PC-9 (cell line): ENCODE measurements around the gene PBX2. TPM values are rescaled to one million over a fixed set of nuclear protein-coding genes. Genes with fewer than 3 reads are reported as not detected.

Experiments
- BruUV-seq: library from RNA; stranded (reverse); fragments of 400-500 nt; replicated peaks from 2 replicates; lab custom pipeline; 2021; lab: Mats Ljungman, UMichigan
- CTCF ChIA-PET: fragments of 300-600 bp; sonication (Branson Sonifier 250); formaldehyde crosslinking; loops from one replicate; lab custom pipeline; 2022; ENCODE audit warnings: antibody characterized with exemption; lab: Charles Lee
- POLR2A ChIA-PET: fragments of 300-600 bp; sonication (Branson Sonifier 250); formaldehyde crosslinking; loops from one replicate; lab custom pipeline; 2022; ENCODE audit warnings: antibody characterized with exemption; ENCODE audit not compliant: unreplicated experiment; lab: Charles Lee
- DNase-seq, 2 experiments: peaks; one replicate each; pipeline versions ENCODE4 v3.0.0 to v3.0.0-alpha.2; 2015 to 2022; ENCODE audit warnings: mixed read lengths in 1 of 2
- H2AFZ ChIP-seq: fragments of 200-600 bp; sonication (generic); 2 replicates; pipeline ENCODE4 v1.8.1; 2017; ENCODE audit warnings: antibody characterized with exemption
- H3F3A ChIP-seq: fragments of 200-600 bp; sonication (generic); 2 replicates; pipeline ENCODE4 v1.8.1; 2017; ENCODE audit warnings: antibody characterized with exemption, mild to moderate bottlenecking, low read depth; ENCODE audit not compliant: insufficient read depth
- H3K27ac ChIP-seq: fragments of 200-600 bp; sonication (generic); 2 replicates; pipeline ENCODE4 v1.6.1; 2016; ENCODE audit warnings: mixed run types
- H3K27me3 ChIP-seq: fragments of 200-600 bp; sonication (generic); 2 replicates; pipeline ENCODE4 v1.6.1; 2016; ENCODE audit warnings: low read depth, mixed run types; ENCODE audit not compliant: insufficient read depth
- H3K36me3 ChIP-seq: fragments of 200-600 bp; sonication (generic); 2 replicates; pipeline ENCODE4 v1.6.1; 2016; ENCODE audit warnings: low read depth, mixed run types
- H3K4me1 ChIP-seq: fragments of 200-600 bp; sonication (generic); replicated peaks from 2 replicates; pipeline ENCODE4 v1.6.1; 2016; ENCODE audit warnings: mixed run types; ENCODE audit not compliant: insufficient read depth
- H3K4me2 ChIP-seq: fragments of 200-600 bp; sonication (generic); 2 replicates; pipeline ENCODE4 v1.6.1; 2017; ENCODE audit warnings: mixed run types
- H3K4me3 ChIP-seq: fragments of 200-600 bp; sonication (generic); 2 replicates; pipeline ENCODE4 v1.6.1; 2016; ENCODE audit warnings: mixed run types
- H3K79me2 ChIP-seq: fragments of 200-600 bp; sonication (generic); 2 replicates; pipeline ENCODE4 v1.6.1; 2017; ENCODE audit warnings: low read depth, mixed run types
- H3K9me2 ChIP-seq: fragments of 200-600 bp; sonication (generic); 2 replicates; pipeline ENCODE4 v1.8.1; 2017; ENCODE audit warnings: mild to moderate bottlenecking; ENCODE audit not compliant: insufficient read depth
- H3K9me3 ChIP-seq: fragments of 200-600 bp; sonication (generic); 2 replicates; pipeline ENCODE4 v1.8.1; 2016; ENCODE audit warnings: low read depth; ENCODE audit not compliant: insufficient read depth
- H4K20me1 ChIP-seq: fragments of 200-600 bp; sonication (generic); 2 replicates; pipeline ENCODE4 v1.8.1; 2017; ENCODE audit not compliant: insufficient read depth
- EZH2 ChIP-seq: fragments of 200-600 bp; sonication (generic); IDR thresholded peaks from 2 replicates; pipeline ENCODE4 v1.8.0; 2017; ENCODE audit warnings: antibody characterized with exemption, low read depth
- intact Hi-C: fragments of 100-400 bp; cut with micrococcal nuclease; formaldehyde crosslinking; loops from one replicate; pipeline ENCODE4 v1.10.0; 2022; ENCODE audit not compliant: unreplicated experiment
- total RNA-seq: library from RNA; stranded (reverse); gene quantifications from 2 replicates; pipeline ENCODE4 v1.2.3, GENCODE V29; 2021
- TF ChIP-seq, protein P1 (sequence below): fragments of 200-600 bp; sonication (generic); conservative IDR thresholded peaks from 2 replicates; pipeline ENCODE4 v1.6.1; 2017; ENCODE audit warnings: mixed run types, antibody characterized with exemption, mild to moderate bottlenecking, moderate library complexity

Gene PBX2
- total RNA-seq, 1 experiment from 2014 or later, result 89.3 TPM

- Histone ChIP-seq H3K27me3 (no peaks in the 10 kb centered on the region), H3K27ac (no peak overlapping the region), H3K9me2 (no peaks in the 10 kb centered on the region), H3K9me3 (no peaks in the 10 kb centered on the region), H3K36me3 (peaks cover 10% of the 10 kb centered on the region), H4K20me1 (no peaks in the 10 kb centered on the region), H3K4me2 (no peak overlapping the region), H3F3A (peaks cover 14% of the 10 kb centered on the region; the same call in 1 of the 2 replicates), H3K79me2 (peaks cover 18% of the 10 kb centered on the region), H2AFZ (no peak overlapping the region), H3K4me1 (peaks cover 10% of the 10 kb centered on the region), H3K4me3 (no peak overlapping the region)
- POLR2A ChIA-PET, result no interaction called here
- TF ChIP-seq, protein P1, sequence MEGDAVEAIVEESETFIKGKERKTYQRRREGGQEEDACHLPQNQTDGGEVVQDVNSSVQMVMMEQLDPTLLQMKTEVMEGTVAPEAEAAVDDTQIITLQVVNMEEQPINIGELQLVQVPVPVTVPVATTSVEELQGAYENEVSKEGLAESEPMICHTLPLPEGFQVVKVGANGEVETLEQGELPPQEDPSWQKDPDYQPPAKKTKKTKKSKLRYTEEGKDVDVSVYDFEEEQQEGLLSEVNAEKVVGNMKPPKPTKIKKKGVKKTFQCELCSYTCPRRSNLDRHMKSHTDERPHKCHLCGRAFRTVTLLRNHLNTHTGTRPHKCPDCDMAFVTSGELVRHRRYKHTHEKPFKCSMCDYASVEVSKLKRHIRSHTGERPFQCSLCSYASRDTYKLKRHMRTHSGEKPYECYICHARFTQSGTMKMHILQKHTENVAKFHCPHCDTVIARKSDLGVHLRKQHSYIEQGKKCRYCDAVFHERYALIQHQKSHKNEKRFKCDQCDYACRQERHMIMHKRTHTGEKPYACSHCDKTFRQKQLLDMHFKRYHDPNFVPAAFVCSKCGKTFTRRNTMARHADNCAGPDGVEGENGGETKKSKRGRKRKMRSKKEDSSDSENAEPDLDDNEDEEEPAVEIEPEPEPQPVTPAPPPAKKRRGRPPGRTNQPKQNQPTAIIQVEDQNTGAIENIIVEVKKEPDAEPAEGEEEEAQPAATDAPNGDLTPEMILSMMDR, result no peak
- no peak for TF ChIP-seq EZH2
- no TSS peak for BruUV-seq
- intact Hi-C loops, result no loop called here
- no peak for DNase-seq
- CTCF ChIA-PET, result no interaction called here
Observed at GRCh38 chr6:32183483-32184083, 6.4 kb downstream of the PBX2 start.

- H3K79me2 ChIP-seq, result peaks cover 13% of the 10 kb centered on the region
- H3K4me3 ChIP-seq, result no peak overlapping the region
- ChIA-PET POLR2A (no interaction called here), CTCF (no interaction called here)
- H3K36me3 ChIP-seq, result peaks cover 10% of the 10 kb centered on the region
- intact Hi-C loops, result no loop called here
- DNase-seq, result no peak
- H3F3A ChIP-seq, result peaks cover 14% of the 10 kb centered on the region; the same call in 1 of the 2 replicates
- H3K4me2 ChIP-seq, result no peak overlapping the region
- no TSS peak for BruUV-seq
- no peaks in the 10 kb centered on the region for H3K9me3 ChIP-seq
- no peaks in the 10 kb centered on the region for H3K9me2 ChIP-seq
- H3K4me1 ChIP-seq, result peaks cover 8% of the 10 kb centered on the region; the same call in 1 of the 2 replicates
- no peaks in the 10 kb centered on the region for H4K20me1 ChIP-seq
- TF ChIP-seq, protein P1, result no peak
- TF ChIP-seq EZH2, result no peak
- H3K27ac ChIP-seq, result no peak overlapping the region
- H2AFZ ChIP-seq, result no peak overlapping the region
- no peaks in the 10 kb centered on the region for H3K27me3 ChIP-seq
Observed at GRCh38 chr6:32183030-32183429, 7.0 kb downstream of the PBX2 start.

DNA sequence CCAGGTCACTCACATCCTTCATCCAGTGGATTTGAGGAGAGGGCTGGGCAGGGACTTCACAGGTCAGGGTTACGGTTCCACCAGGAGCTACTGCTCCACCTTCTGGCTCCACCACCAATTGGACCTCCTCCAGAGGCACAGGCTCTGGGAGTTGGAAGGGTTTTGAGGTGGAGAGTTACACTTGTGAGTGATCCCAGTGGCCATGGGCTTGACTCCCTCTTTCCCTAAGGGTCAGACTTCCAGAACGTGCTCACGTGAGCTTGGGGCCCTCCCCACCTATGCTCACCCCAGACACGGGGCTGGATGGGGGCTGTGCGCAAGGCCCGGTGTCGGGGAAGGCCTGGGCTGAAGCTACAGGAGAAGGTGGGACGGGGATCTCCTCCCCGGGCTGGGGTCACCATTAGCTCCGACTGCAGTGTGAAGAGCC lies 7.4 kb downstream of the PBX2 start:
- Histone ChIP-seq H3K4me3 (no peak overlapping the region), H4K20me1 (no peaks in the 10 kb centered on the region), H3K9me3 (no peaks in the 10 kb centered on the region), H3K36me3 (peaks cover 7% of the 10 kb centered on the region), H3K27me3 (no peaks in the 10 kb centered on the region), H3K79me2 (peaks cover 11% of the 10 kb centered on the region), H3K9me2 (no peaks in the 10 kb centered on the region), H3K4me2 (no peak overlapping the region), H3F3A (peaks cover 15% of the 10 kb centered on the region; the same call in 1 of the 2 replicates), H3K27ac (no peak overlapping the region), H3K4me1 (peaks cover 8% of the 10 kb centered on the region; the same call in 1 of the 2 replicates), H2AFZ (no peak overlapping the region)
- intact Hi-C loops, result no loop called here
- no TSS peak for BruUV-seq
- ChIA-PET CTCF (no interaction called here), POLR2A (no interaction called here)
- TF ChIP-seq, protein P1, result no peak
- TF ChIP-seq EZH2, result no peak
- no peak for DNase-seq
